Measurements from ENCODE around the gene PNMA3.
"Not testable (repeated sequence)": the region's sequence is repeated elsewhere in the genome, so short reads cannot be mapped to it uniquely, and the experiment has no call there.

DNA sequence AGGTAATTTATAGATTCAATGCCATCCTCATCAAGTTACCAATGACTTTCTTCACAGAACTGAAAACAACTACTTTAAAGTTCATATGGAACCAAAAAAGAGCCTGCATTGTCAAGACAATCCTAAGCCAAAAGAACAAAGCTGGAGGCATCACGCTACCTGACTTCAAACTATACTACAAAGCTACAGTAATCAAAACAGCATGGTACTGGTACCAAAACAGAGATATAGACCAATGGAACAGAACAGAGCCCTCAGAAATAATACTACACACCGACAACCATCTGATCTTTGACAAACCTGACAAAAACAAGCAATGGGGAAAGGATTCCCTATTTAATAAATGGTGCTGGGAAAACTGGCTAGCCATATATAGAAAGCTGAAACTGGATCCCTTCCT, 39.1 kb upstream of the PNMA3 start:
- not testable (repeated sequence) for TF ChIP-seq EZH2phosphoT487 (IDR thresholded peaks at IDR 0.05; ENCODE audit: unreplicated experiment); POLR2AphosphoS5 (IDR thresholded peaks at IDR 0.05; ENCODE audit: low read depth); EZH2 (IDR thresholded peaks at IDR 0.05; ENCODE audit: low read depth, unreplicated experiment); CREB1 (CRISPR knock-in tag; IDR thresholded peaks at IDR 0.05; ENCODE audit: low read depth)
- TF ChIP-seq, protein P1, sequence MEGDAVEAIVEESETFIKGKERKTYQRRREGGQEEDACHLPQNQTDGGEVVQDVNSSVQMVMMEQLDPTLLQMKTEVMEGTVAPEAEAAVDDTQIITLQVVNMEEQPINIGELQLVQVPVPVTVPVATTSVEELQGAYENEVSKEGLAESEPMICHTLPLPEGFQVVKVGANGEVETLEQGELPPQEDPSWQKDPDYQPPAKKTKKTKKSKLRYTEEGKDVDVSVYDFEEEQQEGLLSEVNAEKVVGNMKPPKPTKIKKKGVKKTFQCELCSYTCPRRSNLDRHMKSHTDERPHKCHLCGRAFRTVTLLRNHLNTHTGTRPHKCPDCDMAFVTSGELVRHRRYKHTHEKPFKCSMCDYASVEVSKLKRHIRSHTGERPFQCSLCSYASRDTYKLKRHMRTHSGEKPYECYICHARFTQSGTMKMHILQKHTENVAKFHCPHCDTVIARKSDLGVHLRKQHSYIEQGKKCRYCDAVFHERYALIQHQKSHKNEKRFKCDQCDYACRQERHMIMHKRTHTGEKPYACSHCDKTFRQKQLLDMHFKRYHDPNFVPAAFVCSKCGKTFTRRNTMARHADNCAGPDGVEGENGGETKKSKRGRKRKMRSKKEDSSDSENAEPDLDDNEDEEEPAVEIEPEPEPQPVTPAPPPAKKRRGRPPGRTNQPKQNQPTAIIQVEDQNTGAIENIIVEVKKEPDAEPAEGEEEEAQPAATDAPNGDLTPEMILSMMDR (conservative IDR thresholded peaks at IDR 0.05; ENCODE audit: low read depth in 2 of 2), result not testable (repeated sequence)
- TF ChIP-seq, protein P2, sequence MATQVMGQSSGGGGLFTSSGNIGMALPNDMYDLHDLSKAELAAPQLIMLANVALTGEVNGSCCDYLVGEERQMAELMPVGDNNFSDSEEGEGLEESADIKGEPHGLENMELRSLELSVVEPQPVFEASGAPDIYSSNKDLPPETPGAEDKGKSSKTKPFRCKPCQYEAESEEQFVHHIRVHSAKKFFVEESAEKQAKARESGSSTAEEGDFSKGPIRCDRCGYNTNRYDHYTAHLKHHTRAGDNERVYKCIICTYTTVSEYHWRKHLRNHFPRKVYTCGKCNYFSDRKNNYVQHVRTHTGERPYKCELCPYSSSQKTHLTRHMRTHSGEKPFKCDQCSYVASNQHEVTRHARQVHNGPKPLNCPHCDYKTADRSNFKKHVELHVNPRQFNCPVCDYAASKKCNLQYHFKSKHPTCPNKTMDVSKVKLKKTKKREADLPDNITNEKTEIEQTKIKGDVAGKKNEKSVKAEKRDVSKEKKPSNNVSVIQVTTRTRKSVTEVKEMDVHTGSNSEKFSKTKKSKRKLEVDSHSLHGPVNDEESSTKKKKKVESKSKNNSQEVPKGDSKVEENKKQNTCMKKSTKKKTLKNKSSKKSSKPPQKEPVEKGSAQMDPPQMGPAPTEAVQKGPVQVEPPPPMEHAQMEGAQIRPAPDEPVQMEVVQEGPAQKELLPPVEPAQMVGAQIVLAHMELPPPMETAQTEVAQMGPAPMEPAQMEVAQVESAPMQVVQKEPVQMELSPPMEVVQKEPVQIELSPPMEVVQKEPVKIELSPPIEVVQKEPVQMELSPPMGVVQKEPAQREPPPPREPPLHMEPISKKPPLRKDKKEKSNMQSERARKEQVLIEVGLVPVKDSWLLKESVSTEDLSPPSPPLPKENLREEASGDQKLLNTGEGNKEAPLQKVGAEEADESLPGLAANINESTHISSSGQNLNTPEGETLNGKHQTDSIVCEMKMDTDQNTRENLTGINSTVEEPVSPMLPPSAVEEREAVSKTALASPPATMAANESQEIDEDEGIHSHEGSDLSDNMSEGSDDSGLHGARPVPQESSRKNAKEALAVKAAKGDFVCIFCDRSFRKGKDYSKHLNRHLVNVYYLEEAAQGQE (IDR thresholded peaks at IDR 0.05; ENCODE audit: unreplicated experiment), result not testable (repeated sequence)

All from GM23338 (cell line).